Germinal center (tissue), 1 donor: ENCODE results near the gene CPS1.

Source experiments
- DNase-seq: peaks from one replicate; pipeline ENCODE4 v3.0.0; 2012; ENCODE audit warnings: mixed read lengths, low spot score

Gene CPS1

GRCh38 chr2:210556329-210556980, at the start of gene CPS1:
CPS1 (plus strand) TSS chr2:210556599; CDS start chr2:210556734, 135 bp downstream.
- no peak for DNase-seq

GRCh38 chr2:210515911-210516310, 40.5 kb upstream of the CPS1 start:
- DNase-seq, result no peak

GRCh38 chr2:210517264-210517663, 39.1 kb upstream of the CPS1 start:
- DNase-seq, result no peak

GRCh38 chr2:210519594-210519993, 36.8 kb upstream of the CPS1 start:
- no peak for DNase-seq

- DNase-seq, result no peak
Observed at GRCh38 chr2:210522399-210522798, 34.0 kb upstream of the CPS1 start.

- DNase-seq, result no peak
Observed at GRCh38 chr2:210523650-210524289, 32.6 kb upstream of the CPS1 start.

GRCh38 chr2:210524533-210524932, 31.9 kb upstream of the CPS1 start:
- DNase-seq, result no peak

- DNase-seq, result no peak
Observed at GRCh38 chr2:210527286-210527685, 29.1 kb upstream of the CPS1 start.

GRCh38 chr2:210528716-210529115, 27.7 kb upstream of the CPS1 start:
- no peak for DNase-seq

GRCh38 chr2:210531050-210531449, 25.3 kb upstream of the CPS1 start:
- DNase-seq, result no peak

- DNase-seq, result no peak
Observed at GRCh38 chr2:210531482-210531881, 24.9 kb upstream of the CPS1 start.

- DNase-seq, result no peak
Observed at GRCh38 chr2:210533389-210533788, 23.0 kb upstream of the CPS1 start.

- DNase-seq, result no peak
Observed at GRCh38 chr2:210534879-210535278, 21.5 kb upstream of the CPS1 start.

GRCh38 chr2:210536973-210537650, 19.3 kb upstream of the CPS1 start:
- DNase-seq, result no peak

GRCh38 chr2:210539035-210539434, 17.4 kb upstream of the CPS1 start:
- DNase-seq, result no peak

- DNase-seq, result no peak
Observed at GRCh38 chr2:210539578-210540416, 16.6 kb upstream of the CPS1 start.

- DNase-seq, result no peak
Observed at GRCh38 chr2:210540471-210540870, 15.9 kb upstream of the CPS1 start.

GRCh38 chr2:210540900-210541289, 15.5 kb upstream of the CPS1 start:
- no peak for DNase-seq

- no peak for DNase-seq
Observed at GRCh38 chr2:210541290-210541902, 15.0 kb upstream of the CPS1 start.

- DNase-seq, result no peak
Observed at GRCh38 chr2:210544007-210544590, 12.3 kb upstream of the CPS1 start.

GRCh38 chr2:210544831-210545230, 11.6 kb upstream of the CPS1 start:
- no peak for DNase-seq
